Loucy (cell line): ENCODE measurements around the gene TLX3.

Source experiments
- EZH2phosphoT487 ChIP-seq: fragments of 200-600 bp; IDR thresholded peaks from 2 replicates; pipeline ENCODE4 v1.6.1; 2018; ENCODE audit warnings: antibody characterized with exemption, mild to moderate bottlenecking, moderate library complexity, borderline replicate concordance
- TF ChIP-seq, protein P1 (sequence below): fragments of 200-600 bp; sonication (generic); conservative IDR thresholded peaks from 2 replicates; pipeline ENCODE4 v1.5.1; 2014; ENCODE audit warnings: mild to moderate bottlenecking, antibody characterized with exemption, low read length

DNA sequence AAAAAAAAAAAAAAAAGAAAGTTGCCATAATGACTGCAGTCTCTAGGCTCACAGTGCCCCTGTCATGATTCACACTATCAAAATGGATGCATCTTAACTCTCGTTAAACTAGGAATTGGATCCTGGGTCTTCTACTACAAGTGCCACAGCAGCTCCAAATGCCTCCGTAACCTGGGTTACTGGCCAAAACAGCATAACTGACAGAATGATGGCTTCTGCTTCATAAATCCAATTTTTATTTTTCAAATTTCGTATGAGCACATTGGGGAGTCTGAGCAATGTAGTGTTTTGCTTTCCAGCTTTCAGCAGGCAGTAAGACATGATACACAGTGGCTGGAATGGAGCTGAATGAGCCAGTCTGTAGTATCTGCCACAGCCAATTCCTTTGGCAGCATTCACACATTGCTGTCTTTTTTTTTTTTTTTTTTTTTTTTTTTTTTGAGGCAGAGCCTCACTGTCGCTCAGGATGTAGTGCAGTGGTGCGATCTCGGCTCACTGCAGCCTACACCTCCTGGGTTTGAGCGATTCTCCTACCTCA is 42.6 kb downstream of the TLX3 start:
- TF ChIP-seq, protein P1, sequence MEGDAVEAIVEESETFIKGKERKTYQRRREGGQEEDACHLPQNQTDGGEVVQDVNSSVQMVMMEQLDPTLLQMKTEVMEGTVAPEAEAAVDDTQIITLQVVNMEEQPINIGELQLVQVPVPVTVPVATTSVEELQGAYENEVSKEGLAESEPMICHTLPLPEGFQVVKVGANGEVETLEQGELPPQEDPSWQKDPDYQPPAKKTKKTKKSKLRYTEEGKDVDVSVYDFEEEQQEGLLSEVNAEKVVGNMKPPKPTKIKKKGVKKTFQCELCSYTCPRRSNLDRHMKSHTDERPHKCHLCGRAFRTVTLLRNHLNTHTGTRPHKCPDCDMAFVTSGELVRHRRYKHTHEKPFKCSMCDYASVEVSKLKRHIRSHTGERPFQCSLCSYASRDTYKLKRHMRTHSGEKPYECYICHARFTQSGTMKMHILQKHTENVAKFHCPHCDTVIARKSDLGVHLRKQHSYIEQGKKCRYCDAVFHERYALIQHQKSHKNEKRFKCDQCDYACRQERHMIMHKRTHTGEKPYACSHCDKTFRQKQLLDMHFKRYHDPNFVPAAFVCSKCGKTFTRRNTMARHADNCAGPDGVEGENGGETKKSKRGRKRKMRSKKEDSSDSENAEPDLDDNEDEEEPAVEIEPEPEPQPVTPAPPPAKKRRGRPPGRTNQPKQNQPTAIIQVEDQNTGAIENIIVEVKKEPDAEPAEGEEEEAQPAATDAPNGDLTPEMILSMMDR: no peak
- no peak for TF ChIP-seq EZH2phosphoT487
